ENCODE measurements around the gene NLRP3. TPM values are rescaled to one million over a fixed set of nuclear protein-coding genes. Genes with fewer than 3 reads are reported as not detected.
A peak's percentile ranks its signal among the peaks of the same experiment; 100 is the strongest.

Gene NLRP3
- total and polyA plus RNA-seq, 9 of the 15 experiments (the other 6 are each of a cell fraction or from before 2014, with no cell fraction given) = not detected

GRCh38 chr1:247400685-247401084 lies 15.3 kb upstream of the NLRP3 start:
- Histone ChIP-seq H3K79me2 (ENCODE audit: control insufficient read depth, insufficient read depth, low read length) (no peaks in the 10 kb centered on the region), H4K20me1 (replicated peaks; ENCODE audit: control insufficient read depth, insufficient read depth, low read length) (no peaks in the 10 kb centered on the region), H3K36me3 (ENCODE audit: control insufficient read depth, insufficient read depth, low read length) (no peaks in the 10 kb centered on the region), H3K4me2 (ENCODE audit: insufficient read depth, low read length) (no peak overlapping the region), H3K9me1 (ENCODE audit: control insufficient read depth, insufficient read depth, low read length) (no peaks in the 10 kb centered on the region), H3K9me3 (replicated peaks; ENCODE audit: control insufficient read depth, insufficient read depth, low read depth, low read length) (no peaks in the 10 kb centered on the region), H3K4me3 (no peak overlapping the region), H3K9ac (ENCODE audit: insufficient read depth in 1 of 2, low read depth in 2 of 2, low read length in 2 of 2) (no peak overlapping the region), H3K27ac (ENCODE audit: extremely low read depth, low read depth, low read length) (no peak overlapping the region), H3K4me1 (replicated peaks in 1 of 2; ENCODE audit: control insufficient read depth in 2 of 2, insufficient read depth in 2 of 2, low read length in 2 of 2) (no peaks in the 10 kb centered on the region), H3K27me3 (ENCODE audit: control insufficient read depth in 2 of 2, insufficient read depth in 2 of 2, low read length in 2 of 2) (peaks cover 18 to 34% of the 10 kb centered on the region in 2 experiments), H2AFZ (ENCODE audit: low read depth, low read length) (no peak overlapping the region)
- ChIA-PET CTCF (ENCODE audit: low intra/inter-chr PET ratio) (interaction anchor here (0.7 kb wide), 1 partner anchor 108 kb away, joined by 6 read pairs; no protein-coding TSS in a partner anchor), POLR2A (no interaction called here)
- intact Hi-C loops (cut with micrococcal nuclease) = no loop called here
- in situ Hi-C loops (cut with MboI) = no loop called here
- FAIRE-seq (no peak), DNase-seq (ENCODE audit: extremely low read depth in 1 of 4, low spot score in 3 of 4) (no peak), ATAC-seq (peak; percentile 44; the same call in 2 of the 3 replicates)
- WGBS (ENCODE audit: insufficient coverage, low coverage, missing lambda C conversion rate) = 0% methylated on average over 3 of the region's 3 CpGs
- TF ChIP-seq MCM2 (IDR thresholded peaks at IDR 0.05; ENCODE audit: low read depth) (no peak), CBFB (CRISPR knock-in tag; IDR thresholded peaks at IDR 0.05) (no peak), ZBTB7A (IDR thresholded peaks at IDR 0.05; ENCODE audit: borderline replicate concordance, control insufficient read depth, low read depth, low read length) (peak; percentile 83), SMAD3 (CRISPR knock-in tag; conservative IDR thresholded peaks at IDR 0.05) (no peak), CTCF (IDR thresholded peaks at IDR 0.05 in 2 of 3, conservative IDR thresholded peaks at IDR 0.05 in 1 of 3; ENCODE audit: insufficient read depth in 2 of 3, low read depth in 1 of 3, low read length in 3 of 3) (peak in 1 of 3 experiments; percentile 16; a peak in 1 of 6 replicates), MEF2A (IDR thresholded peaks at IDR 0.05; ENCODE audit: control insufficient read depth, low read depth, low read length) (no peak)
- no TSS peak for BruUV-seq (replicated peaks)

Data from K562 (cell line).